IgD-negative memory B cell (primary cell): Measurements from ENCODE around the gene ZNF564. TPM values are rescaled to one million over a fixed set of nuclear protein-coding genes. Genes with fewer than 3 reads are reported as not detected.
"Not testable (repeated sequence)": the region's sequence is repeated elsewhere in the genome, so short reads cannot be mapped to it uniquely, and the experiment has no call there.

Experiments used
- H3K27ac Mint-ChIP-seq, 3 donors: one replicate each; pipeline ENCODE4 v1.8.0; 2020 to 2022; ENCODE audit warnings: mild to moderate bottlenecking in 3 of 3, mixed read lengths in 3 of 3, moderate library complexity in 1 of 3
- H3K27me3 Mint-ChIP-seq: one replicate; pipeline ENCODE4 v1.8.0; 2021; ENCODE audit warnings: mixed read lengths
- H3K36me3 Mint-ChIP-seq: one replicate; pipeline ENCODE4 v1.8.0; 2020; ENCODE audit warnings: mild to moderate bottlenecking, mixed read lengths
- H3K4me1 Mint-ChIP-seq, 3 donors: one replicate each; pipeline ENCODE4 v1.8.0; 2020 to 2022; ENCODE audit warnings: mixed read lengths in 3 of 3, mild to moderate bottlenecking in 1 of 3
- H3K4me3 Mint-ChIP-seq, 4 donors: one replicate each; pipeline ENCODE4 v1.8.0; 2020 to 2022; ENCODE audit warnings: mild to moderate bottlenecking in 4 of 4, mixed read lengths in 4 of 4, moderate library complexity in 3 of 4
- H3K9me3 Mint-ChIP-seq, 3 donors: one replicate each; pipeline ENCODE4 v1.8.0; 2020 to 2021; ENCODE audit warnings: mixed read lengths in 3 of 3, mild to moderate bottlenecking in 1 of 3
- polyA plus RNA-seq: library from polyadenylated mRNA; unstranded; fragments of 300-500 nt; fragmentation: Illumina TruSeq; gene quantifications from one replicate; pipeline ENCODE4 v1.2.3, GENCODE V29; 2021

The ZNF564 gene
- polyA plus RNA-seq, 1 donor from 2014 or later = 16.2 TPM

DNA sequence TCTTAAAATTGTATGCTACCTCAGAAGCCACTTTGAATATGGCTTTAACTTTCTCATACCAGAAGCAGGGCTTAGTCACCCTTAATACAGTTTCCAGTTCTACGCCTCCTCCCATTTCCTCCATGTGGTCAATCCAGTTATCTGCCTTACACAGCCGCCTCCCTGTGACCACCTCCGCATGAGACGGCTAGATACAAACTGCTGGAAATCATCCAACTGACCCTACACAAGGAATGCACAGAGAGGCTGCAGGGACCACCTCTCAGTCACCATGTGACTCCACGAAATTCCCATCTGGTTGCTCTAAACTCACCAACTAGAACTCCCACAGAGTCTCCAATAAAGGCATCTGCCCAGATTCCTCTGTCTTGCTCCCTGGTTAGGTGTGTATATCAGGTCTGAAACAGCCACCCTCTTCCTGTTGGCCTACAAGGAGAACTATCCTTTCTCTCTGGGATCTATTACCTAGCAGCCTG lies 6.8 kb downstream of the ZNF564 start:
- Mint-ChIP-seq H3K4me3 (no peak overlapping the region), H3K4me1 (peaks cover 18 to 33% (median 21%) of the 10 kb centered on the region in 3 donors)

DNA sequence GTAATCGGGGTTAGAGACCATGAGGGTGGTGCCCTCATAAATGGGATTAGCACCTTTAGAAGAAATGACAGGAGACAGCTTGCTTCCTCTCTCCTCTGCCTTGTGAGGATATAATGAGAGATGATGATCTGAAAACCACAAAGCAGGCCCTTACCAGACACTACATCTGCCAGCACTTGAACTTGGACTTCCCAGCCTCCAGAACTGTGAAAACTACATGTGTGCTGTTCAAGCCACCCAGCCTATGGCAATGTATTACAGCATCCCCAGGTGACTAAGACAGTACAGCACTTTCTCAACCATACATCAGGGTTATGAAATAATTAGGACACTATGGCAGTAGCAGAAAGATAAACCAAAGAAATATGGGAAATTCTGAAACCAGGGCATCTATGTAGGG lies 7.4 kb downstream of the ZNF564 start:
- Mint-ChIP-seq H3K4me1 (peaks cover 14 to 27% (median 16%) of the 10 kb centered on the region in 3 donors), H3K4me3 (peak overlapping the region in 2 of 4 donors; percentile 6 to 43), H3K27me3 (no peaks in the 10 kb centered on the region), H3K36me3 (peaks cover 8% of the 10 kb centered on the region), H3K27ac (peak overlapping the region in 2 of 3 donors; percentile 4 to 27), H3K9me3 (peaks cover 0 to 4% (median 3%) of the 10 kb centered on the region in 3 donors)

More for the DNA sequence above, 6.8 kb downstream of the ZNF564 start:
- H3K36me3 Mint-ChIP-seq = peaks cover 8% of the 10 kb centered on the region
- H3K27me3 Mint-ChIP-seq = no peaks in the 10 kb centered on the region
- H3K27ac Mint-ChIP-seq = peak overlapping the region in 1 of 3 donors; percentile 28
- peaks cover 0 to 4% (median 3%) of the 10 kb centered on the region in 3 donors for H3K9me3 Mint-ChIP-seq

DNA sequence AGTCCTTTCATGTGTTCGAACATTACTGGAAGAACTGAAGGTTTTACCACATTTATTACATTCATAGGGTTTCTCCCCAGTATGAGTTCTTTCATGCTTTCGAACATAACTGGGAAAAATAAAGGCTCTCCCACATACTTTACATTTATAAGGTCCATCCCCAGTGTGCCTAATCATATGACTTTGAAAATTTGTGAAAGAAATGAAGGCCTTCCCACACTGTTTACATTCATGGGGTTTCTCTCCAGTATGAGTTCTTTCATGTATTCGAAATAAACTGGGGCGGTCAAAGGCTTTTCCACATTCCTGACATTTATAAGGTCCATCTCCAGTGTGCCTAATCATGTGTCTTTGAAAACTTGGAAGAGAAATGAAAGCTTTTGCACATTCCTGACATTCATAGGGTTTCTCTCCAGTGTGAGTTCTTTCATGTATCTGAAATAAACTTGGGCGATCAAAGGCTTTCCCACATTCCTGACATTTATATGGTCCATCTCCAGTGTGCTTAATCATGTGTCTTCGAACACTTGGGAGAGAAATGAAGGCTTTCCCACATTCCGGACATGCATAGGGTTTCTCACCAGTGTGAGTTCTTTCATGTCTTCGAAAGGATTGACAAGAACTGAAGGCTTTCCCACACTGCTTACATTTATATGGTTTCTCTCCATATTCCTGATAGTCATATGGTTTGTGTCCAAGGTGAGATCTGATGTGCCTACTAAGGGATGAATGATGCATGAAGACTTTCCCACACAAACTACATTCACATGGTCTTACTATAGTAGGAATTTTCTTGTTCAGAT lies 24.0 kb downstream of the ZNF564 start:
- Mint-ChIP-seq H3K27me3 (no peaks in the 10 kb centered on the region), H3K36me3 (peaks cover 29% of the 10 kb centered on the region), H3K9me3 (peaks cover 13 to 58% (median 43%) of the 10 kb centered on the region in 3 donors), H3K4me1 (peaks cover 0 to 1% (median 0%) of the 10 kb centered on the region in 3 donors), H3K4me3 (peak overlapping the region in 1 of 4 donors; percentile 65), H3K27ac (peak overlapping the region in 1 of 3 donors; percentile 5)

DNA sequence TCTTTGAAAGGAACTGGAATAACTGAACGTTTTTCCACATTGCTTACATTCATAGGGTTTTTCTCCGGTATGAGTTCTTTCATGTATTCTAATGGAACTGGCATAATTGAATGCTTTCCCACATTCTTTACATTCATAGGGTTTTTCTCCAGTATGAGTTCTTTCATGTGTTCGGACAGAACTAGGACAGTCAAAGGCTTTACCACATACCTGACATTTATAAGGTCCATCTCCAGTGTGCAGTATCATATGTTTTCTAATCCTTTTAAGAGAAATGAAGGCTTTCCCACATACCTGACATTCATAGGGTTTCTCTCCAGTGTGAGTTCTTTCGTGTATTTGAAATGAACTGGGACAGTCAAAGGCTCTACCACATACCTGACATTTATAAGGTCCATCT lies 24.7 kb downstream of the ZNF564 start:
- Mint-ChIP-seq H3K36me3 (peaks cover 32% of the 10 kb centered on the region), H3K27me3 (no peaks in the 10 kb centered on the region), H3K9me3 (peaks cover 13 to 58% (median 47%) of the 10 kb centered on the region in 3 donors), H3K4me3 (peak overlapping the region in 1 of 4 donors; percentile 65), H3K27ac (no peak overlapping the region), H3K4me1 (peaks cover 0 to 3% (median 0%) of the 10 kb centered on the region in 3 donors)

DNA sequence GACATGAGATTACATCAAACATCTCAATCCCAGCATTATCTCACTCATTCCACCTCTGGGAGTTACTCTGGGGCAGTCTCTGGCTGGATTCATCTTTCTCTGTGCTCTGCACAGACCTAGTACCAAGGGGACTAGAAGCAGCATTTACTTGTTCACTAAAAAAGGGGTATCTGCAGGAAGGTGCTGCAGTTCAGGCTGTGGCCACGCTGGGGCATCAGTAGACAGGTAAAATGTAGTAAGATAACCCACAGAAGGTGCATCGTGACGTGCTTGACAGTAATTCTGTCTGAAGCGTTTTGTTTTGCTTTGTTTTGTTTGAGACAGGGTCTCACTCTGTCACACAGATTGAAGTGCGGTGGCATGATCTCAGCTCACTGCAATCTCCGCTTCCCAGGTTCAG lies 29.3 kb downstream of the ZNF564 start:
- H3K36me3 Mint-ChIP-seq = peaks cover 14% of the 10 kb centered on the region
- peak overlapping the region in 1 of 4 donors; percentile 17 for H3K4me3 Mint-ChIP-seq
- no peak overlapping the region for H3K27ac Mint-ChIP-seq
- peaks cover 0 to 5% (median 3%) of the 10 kb centered on the region in 3 donors for H3K4me1 Mint-ChIP-seq
- H3K9me3 Mint-ChIP-seq = peaks cover 15 to 56% (median 36%) of the 10 kb centered on the region in 3 donors
- H3K27me3 Mint-ChIP-seq = no peaks in the 10 kb centered on the region

DNA sequence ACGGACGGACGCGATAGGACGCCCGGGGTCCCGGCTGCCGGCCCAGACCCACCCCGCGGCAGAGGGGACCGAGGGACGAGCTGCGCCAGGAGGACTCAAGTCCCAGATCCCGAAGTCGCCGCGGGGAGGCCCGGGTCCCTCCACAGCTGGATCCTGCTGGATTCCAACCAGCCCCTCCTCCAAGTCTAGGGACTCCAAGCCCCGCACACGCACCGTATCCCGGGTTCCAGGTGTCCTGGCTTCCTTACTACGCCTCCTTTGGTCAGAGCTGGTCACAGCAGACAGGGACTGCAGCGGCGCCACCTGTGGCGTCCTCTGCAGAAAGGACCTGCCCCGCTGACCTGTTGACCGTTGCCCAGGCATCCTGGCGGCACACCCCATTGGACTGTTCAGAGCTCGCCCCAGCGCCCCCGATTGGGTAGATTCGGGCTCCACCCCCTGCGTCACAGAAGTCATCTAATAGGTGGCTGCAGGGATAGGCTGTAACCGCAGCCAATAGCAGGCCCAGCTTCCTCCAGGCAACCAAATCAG lies 37.7 kb downstream of the ZNF564 start:
- no peak overlapping the region for H3K4me3 Mint-ChIP-seq
- no peaks in the 10 kb centered on the region for H3K27me3 Mint-ChIP-seq
- no peaks in the 10 kb centered on the region for H3K4me1 Mint-ChIP-seq
- peaks cover 2% of the 10 kb centered on the region for H3K36me3 Mint-ChIP-seq
- no peak overlapping the region for H3K27ac Mint-ChIP-seq
- peaks cover 0 to 23% (median 6%) of the 10 kb centered on the region in 3 donors for H3K9me3 Mint-ChIP-seq

DNA sequence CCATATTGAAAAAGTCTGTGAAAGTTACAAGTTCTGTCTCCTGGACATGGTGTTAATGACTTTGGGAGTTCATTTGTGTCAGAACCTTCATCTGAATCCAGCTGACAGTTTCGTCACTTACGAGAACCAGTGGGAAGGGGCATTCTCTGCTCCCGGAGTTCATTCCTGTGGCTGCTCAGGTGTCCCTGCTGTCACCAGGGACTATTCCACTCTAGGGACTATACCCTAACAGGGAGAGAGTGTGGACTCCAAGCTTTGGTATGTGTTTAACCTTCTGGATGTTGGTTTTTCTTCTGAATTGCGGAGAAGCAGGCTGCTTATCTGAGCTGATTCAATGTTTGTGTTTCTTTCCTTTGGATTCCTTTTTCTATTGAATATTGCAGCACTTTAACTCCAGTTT lies 54.2 kb downstream of the ZNF564 start:
- Mint-ChIP-seq H3K36me3 (no peaks in the 10 kb centered on the region), H3K4me1 (peaks cover 5 to 13% (median 11%) of the 10 kb centered on the region in 3 donors), H3K4me3 (peak overlapping the region in 2 of 4 donors; percentile 60 to 89), H3K9me3 (no peaks in the 10 kb centered on the region), H3K27ac (peak overlapping the region in 1 of 3 donors; percentile 0), H3K27me3 (peaks cover 1% of the 10 kb centered on the region)

DNA sequence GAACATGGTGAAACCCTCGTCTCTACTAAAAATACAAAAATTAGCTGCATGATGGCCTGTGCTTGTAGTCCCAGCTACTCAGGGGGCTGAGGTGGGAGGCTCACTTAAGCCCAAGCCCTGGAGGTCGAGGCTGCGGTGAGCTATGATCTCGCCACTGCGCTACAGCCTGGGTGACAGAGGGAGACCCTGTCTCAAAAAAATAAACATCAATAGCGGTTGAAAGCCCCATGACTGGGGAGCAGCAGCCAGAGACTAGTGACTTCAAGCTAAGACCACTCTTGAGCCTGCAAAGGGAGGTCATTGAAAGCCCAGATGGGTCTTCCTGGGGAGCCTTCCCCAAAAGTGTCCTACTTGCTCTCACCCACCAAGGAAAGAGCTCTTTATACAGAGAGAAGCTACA lies 54.8 kb downstream of the ZNF564 start:
- Mint-ChIP-seq H3K4me1 (peaks cover 5 to 13% (median 11%) of the 10 kb centered on the region in 3 donors), H3K4me3 (peak overlapping the region in 3 of 4 donors; percentile 3 to 89 (median 89)), H3K27ac (peak overlapping the region in 1 of 3 donors; percentile 40), H3K36me3 (no peaks in the 10 kb centered on the region), H3K27me3 (peaks cover 1% of the 10 kb centered on the region), H3K9me3 (peaks cover 0 to 2% (median 0%) of the 10 kb centered on the region in 3 donors)

DNA sequence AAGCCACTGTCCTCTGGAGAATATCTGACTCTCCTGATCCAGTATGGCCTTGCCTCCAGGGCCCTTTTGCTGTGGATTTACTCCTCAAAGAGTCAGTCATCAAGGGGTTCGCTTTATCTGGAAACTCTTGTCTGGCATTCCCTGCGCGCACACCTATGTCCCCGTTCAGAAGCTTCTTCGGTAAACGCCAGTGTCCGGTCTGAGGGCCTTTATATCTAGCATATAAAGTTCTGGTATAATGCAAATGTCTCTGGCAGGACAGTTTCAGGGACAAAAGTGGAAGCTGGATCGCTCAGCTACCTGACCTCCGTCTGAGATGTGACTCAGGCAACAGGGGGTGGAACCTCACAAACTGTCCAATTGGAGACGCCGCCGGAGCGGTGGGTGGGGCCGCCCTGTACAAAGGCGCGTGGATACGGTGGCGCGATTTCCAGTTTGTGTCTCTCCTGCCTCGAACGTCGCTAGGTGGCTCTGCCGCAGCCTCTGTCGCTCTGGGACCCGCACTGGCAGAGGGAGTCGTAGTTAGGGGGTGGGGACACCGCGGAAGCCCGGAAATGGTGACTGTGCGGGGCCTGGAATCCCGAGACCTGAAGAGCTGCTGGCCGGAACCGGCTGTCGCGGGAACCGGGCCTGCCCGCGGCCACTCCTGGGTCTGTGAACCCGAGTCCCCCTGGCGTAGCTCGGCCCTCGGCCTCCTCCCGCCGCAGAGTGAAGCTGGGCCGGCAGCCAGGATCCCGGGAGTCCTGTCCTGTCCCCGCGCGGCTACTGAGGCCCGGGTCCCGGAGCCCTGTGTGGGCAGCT lies 56.1 kb downstream of the ZNF564 start:
- H3K4me3 Mint-ChIP-seq = peak overlapping the region; percentile 89 to 97 (median 90)
- peak overlapping the region; percentile 40 to 59 (median 58) for H3K27ac Mint-ChIP-seq
- H3K36me3 Mint-ChIP-seq = no peaks in the 10 kb centered on the region
- H3K27me3 Mint-ChIP-seq = peaks cover 1% of the 10 kb centered on the region
- H3K9me3 Mint-ChIP-seq = peaks cover 0 to 2% (median 0%) of the 10 kb centered on the region in 3 donors
- H3K4me1 Mint-ChIP-seq = peaks cover 5 to 13% (median 11%) of the 10 kb centered on the region in 3 donors

DNA sequence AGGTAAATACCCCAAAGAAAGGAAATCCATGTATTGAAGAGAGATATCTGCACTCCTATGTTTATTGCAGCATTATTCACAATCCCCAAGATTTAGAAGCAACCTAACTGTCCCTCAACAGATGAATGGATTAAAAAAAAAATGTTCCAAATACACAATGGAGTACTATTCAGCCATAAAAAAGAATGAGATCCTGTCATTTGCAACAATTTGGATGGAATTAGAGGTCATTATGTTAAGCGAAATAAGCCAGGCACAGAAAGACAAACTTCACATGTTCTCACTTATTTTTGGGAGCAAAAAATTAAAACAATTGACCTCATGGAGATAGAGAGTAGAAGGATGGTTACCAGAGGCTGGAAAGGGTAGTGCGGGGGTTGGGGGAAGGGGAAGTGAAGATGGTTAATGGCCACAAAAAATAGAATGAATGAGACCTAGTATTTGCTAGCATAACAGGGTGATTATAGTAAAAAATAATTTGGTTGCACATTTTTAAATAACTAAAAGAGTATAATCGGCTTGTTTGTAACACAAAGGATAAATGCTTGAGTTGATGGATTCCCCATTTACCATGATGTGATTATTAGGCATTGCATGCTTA lies 56.9 kb downstream of the ZNF564 start:
- Mint-ChIP-seq H3K4me3 (peak overlapping the region; percentile 80 to 89 (median 84)), H3K36me3 (no peaks in the 10 kb centered on the region), H3K27me3 (peaks cover 1% of the 10 kb centered on the region), H3K27ac (peak overlapping the region; percentile 40 to 71 (median 58)), H3K9me3 (peaks cover 0 to 2% (median 0%) of the 10 kb centered on the region in 3 donors), H3K4me1 (peaks cover 5 to 13% (median 11%) of the 10 kb centered on the region in 3 donors)

DNA sequence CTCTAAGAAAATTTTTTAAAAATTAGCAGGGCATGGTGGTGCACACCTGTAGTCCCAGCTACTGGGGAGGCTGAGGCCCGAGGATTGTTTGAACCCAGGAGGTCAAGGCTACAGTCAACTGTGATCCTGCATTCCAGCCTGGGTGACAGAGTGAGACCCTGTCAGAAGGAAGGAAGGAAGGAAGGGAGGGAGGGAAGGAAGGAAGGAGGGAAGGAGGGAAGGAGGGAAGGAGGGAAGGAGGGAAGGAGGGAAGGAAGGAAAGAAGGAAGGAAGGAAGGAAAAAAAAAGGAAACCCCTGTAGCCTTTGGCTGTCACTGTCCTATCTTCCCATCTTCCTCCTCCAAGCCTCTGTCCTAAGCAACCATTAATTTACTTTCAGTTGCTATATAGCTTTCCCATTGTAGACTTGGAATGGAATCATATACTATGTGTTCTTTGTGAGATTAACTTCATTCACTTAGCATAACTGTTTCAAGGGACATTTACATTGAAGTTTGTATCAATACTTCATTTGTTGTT lies 65.0 kb downstream of the ZNF564 start:
- H3K9me3 Mint-ChIP-seq, H3K36me3 Mint-ChIP-seq, H3K27me3 Mint-ChIP-seq, H3K27ac Mint-ChIP-seq: not testable (repeated sequence)
- H3K4me1 Mint-ChIP-seq = peaks cover 22 to 27% (median 24%) of the 10 kb centered on the region in 3 donors
- peak overlapping the region in 2 of 4 donors; percentile 94 to 98 for H3K4me3 Mint-ChIP-seq

DNA sequence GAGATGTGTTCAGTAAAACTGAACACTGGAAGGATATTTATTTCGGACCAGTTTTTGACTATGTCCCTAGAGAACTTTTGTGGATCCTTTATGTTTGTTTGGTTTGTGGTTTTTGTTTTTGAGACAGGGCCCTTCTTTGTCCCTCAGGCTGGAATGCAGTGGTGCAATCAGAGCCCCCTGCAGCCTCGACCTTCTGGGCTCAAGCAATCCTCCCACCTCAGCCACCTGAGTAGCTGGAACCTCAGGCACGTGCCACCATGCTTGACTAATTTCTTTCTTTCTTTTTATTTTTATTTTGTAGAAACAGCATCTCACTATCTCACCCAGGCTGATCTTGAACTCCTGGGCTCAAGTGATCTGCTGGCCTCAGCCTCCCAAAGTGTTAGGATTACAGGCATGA lies 65.7 kb downstream of the ZNF564 start:
- H3K27ac Mint-ChIP-seq = peak overlapping the region in 1 of 3 donors; percentile 71
- H3K4me1 Mint-ChIP-seq = peaks cover 22 to 27% (median 24%) of the 10 kb centered on the region in 3 donors
- H3K4me3 Mint-ChIP-seq = peak overlapping the region; percentile 94 to 98 (median 96)
- H3K36me3 Mint-ChIP-seq = no peaks in the 10 kb centered on the region
- H3K9me3 Mint-ChIP-seq = no peaks in the 10 kb centered on the region
- peaks cover 3% of the 10 kb centered on the region for H3K27me3 Mint-ChIP-seq

DNA sequence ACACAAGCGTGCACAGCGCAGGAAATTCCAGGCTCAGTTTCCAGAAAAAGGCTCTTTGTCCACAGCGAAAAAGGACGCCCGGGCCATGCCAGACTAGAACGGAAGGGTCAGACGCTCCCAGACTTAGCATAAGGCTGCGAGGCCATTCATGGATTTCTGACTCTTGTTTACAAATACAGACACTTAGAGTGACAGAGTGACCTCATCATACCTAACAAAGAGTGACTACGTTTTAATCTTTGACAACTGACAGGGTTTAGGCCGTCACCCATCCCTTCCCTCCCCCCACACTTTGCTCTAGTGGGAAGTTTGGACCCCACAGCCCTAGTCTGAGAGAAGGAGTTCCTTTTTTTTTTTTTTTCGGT lies 66.2 kb downstream of the ZNF564 start:
- H3K4me1 Mint-ChIP-seq = peaks cover 22 to 27% (median 24%) of the 10 kb centered on the region in 3 donors
- no peaks in the 10 kb centered on the region for H3K9me3 Mint-ChIP-seq
- peaks cover 3% of the 10 kb centered on the region for H3K27me3 Mint-ChIP-seq
- peak overlapping the region; percentile 94 to 98 (median 96) for H3K4me3 Mint-ChIP-seq
- no peaks in the 10 kb centered on the region for H3K36me3 Mint-ChIP-seq
- peak overlapping the region; percentile 71 to 92 (median 81) for H3K27ac Mint-ChIP-seq
